ENCODE measurements around the gene CTDSPL.

Gene CTDSPL

GRCh38 chr3:37824090-37824953, 37.4 kb upstream of the CTDSPL start:
- Histone ChIP-seq H3K9ac (ENCODE audit: insufficient read length) (no peak overlapping the region), H3K4me3 (no peak overlapping the region), H3K36me3 (ENCODE audit: insufficient read depth, low read length) (no peaks in the 10 kb centered on the region), H3K9me3 (ENCODE audit: low read depth, low read length) (no peaks in the 10 kb centered on the region), H3K27ac (no peak overlapping the region)
- DNase-seq (ENCODE audit: low read depth, low spot score) = no peak
- no peak for TF ChIP-seq POLR2AphosphoS5 (IDR thresholded peaks at IDR 0.05; ENCODE audit: borderline replicate concordance, low read depth, low read length)
- no peak for TF ChIP-seq FOXP2 (optimal IDR thresholded peaks at IDR 0.05; ENCODE audit: control extremely low read depth, extremely low read length, insufficient read depth)
- TF ChIP-seq EZH2 (IDR thresholded peaks at IDR 0.05) = no peak

- Histone ChIP-seq H3K4me3 (no peak overlapping the region), H3K27ac (no peak overlapping the region), H3K36me3 (ENCODE audit: insufficient read depth, low read length) (no peaks in the 10 kb centered on the region), H3K9me3 (ENCODE audit: low read depth, low read length) (no peaks in the 10 kb centered on the region), H3K9ac (ENCODE audit: insufficient read length) (no peak overlapping the region)
- no peak for DNase-seq (ENCODE audit: low read depth, low spot score)
- TF ChIP-seq POLR2AphosphoS5 (IDR thresholded peaks at IDR 0.05; ENCODE audit: borderline replicate concordance, low read depth, low read length) (no peak), FOXP2 (optimal IDR thresholded peaks at IDR 0.05; ENCODE audit: control extremely low read depth, extremely low read length, insufficient read depth) (no peak), EZH2 (IDR thresholded peaks at IDR 0.05) (no peak)
Observed at GRCh38 chr3:37824954-37825328, 36.7 kb upstream of the CTDSPL start.

- no peak for TF ChIP-seq FOXP2 (optimal IDR thresholded peaks at IDR 0.05; ENCODE audit: control extremely low read depth, extremely low read length, insufficient read depth)
- no peak for TF ChIP-seq EZH2 (IDR thresholded peaks at IDR 0.05)
- TF ChIP-seq POLR2AphosphoS5 (IDR thresholded peaks at IDR 0.05; ENCODE audit: borderline replicate concordance, low read depth, low read length) = no peak
- DNase-seq (ENCODE audit: low read depth, low spot score) = no peak
- H3K27ac ChIP-seq = no peak overlapping the region
- no peaks in the 10 kb centered on the region for H3K36me3 ChIP-seq (ENCODE audit: insufficient read depth, low read length)
- no peak overlapping the region for H3K4me3 ChIP-seq
- H3K9ac ChIP-seq (ENCODE audit: insufficient read length) = no peak overlapping the region
- H3K9me3 ChIP-seq (ENCODE audit: low read depth, low read length) = no peaks in the 10 kb centered on the region
Observed at GRCh38 chr3:37825744-37826400, 35.8 kb upstream of the CTDSPL start.

GRCh38 chr3:37826502-37826901, 35.2 kb upstream of the CTDSPL start:
- no peak overlapping the region for H3K9ac ChIP-seq (ENCODE audit: insufficient read length)
- H3K4me3 ChIP-seq = no peak overlapping the region
- H3K27ac ChIP-seq = no peak overlapping the region
- H3K36me3 ChIP-seq (ENCODE audit: insufficient read depth, low read length) = no peaks in the 10 kb centered on the region
- no peak for DNase-seq (ENCODE audit: low read depth, low spot score)
- H3K9me3 ChIP-seq (ENCODE audit: low read depth, low read length) = no peaks in the 10 kb centered on the region
- TF ChIP-seq FOXP2 (optimal IDR thresholded peaks at IDR 0.05; ENCODE audit: control extremely low read depth, extremely low read length, insufficient read depth) = no peak
- TF ChIP-seq POLR2AphosphoS5 (IDR thresholded peaks at IDR 0.05; ENCODE audit: borderline replicate concordance, low read depth, low read length) = no peak
- TF ChIP-seq EZH2 (IDR thresholded peaks at IDR 0.05) = no peak

GRCh38 chr3:37826933-37827332, 34.7 kb upstream of the CTDSPL start:
- Histone ChIP-seq H3K9me3 (ENCODE audit: low read depth, low read length) (no peaks in the 10 kb centered on the region), H3K9ac (ENCODE audit: insufficient read length) (no peak overlapping the region), H3K36me3 (ENCODE audit: insufficient read depth, low read length) (no peaks in the 10 kb centered on the region), H3K27ac (no peak overlapping the region), H3K4me3 (no peak overlapping the region)
- no peak for TF ChIP-seq FOXP2 (optimal IDR thresholded peaks at IDR 0.05; ENCODE audit: control extremely low read depth, extremely low read length, insufficient read depth)
- TF ChIP-seq POLR2AphosphoS5 (IDR thresholded peaks at IDR 0.05; ENCODE audit: borderline replicate concordance, low read depth, low read length) = no peak
- TF ChIP-seq EZH2 (IDR thresholded peaks at IDR 0.05) = no peak
- DNase-seq (ENCODE audit: low read depth, low spot score) = no peak

GRCh38 chr3:37832480-37832879, 29.2 kb upstream of the CTDSPL start:
- Histone ChIP-seq H3K27ac (no peak overlapping the region), H3K9ac (ENCODE audit: insufficient read length) (no peak overlapping the region), H3K4me3 (no peak overlapping the region), H3K9me3 (ENCODE audit: low read depth, low read length) (no peaks in the 10 kb centered on the region), H3K36me3 (ENCODE audit: insufficient read depth, low read length) (no peaks in the 10 kb centered on the region)
- no peak for TF ChIP-seq EZH2 (IDR thresholded peaks at IDR 0.05)
- no peak for TF ChIP-seq FOXP2 (optimal IDR thresholded peaks at IDR 0.05; ENCODE audit: control extremely low read depth, extremely low read length, insufficient read depth)
- TF ChIP-seq POLR2AphosphoS5 (IDR thresholded peaks at IDR 0.05; ENCODE audit: borderline replicate concordance, low read depth, low read length) = no peak
- no peak for DNase-seq (ENCODE audit: low read depth, low spot score)

GRCh38 chr3:37833302-37834186, 28.1 kb upstream of the CTDSPL start:
- TF ChIP-seq FOXP2 (optimal IDR thresholded peaks at IDR 0.05; ENCODE audit: control extremely low read depth, extremely low read length, insufficient read depth) = no peak
- no peak for TF ChIP-seq POLR2AphosphoS5 (IDR thresholded peaks at IDR 0.05; ENCODE audit: borderline replicate concordance, low read depth, low read length)
- TF ChIP-seq EZH2 (IDR thresholded peaks at IDR 0.05) = no peak
- H3K36me3 ChIP-seq (ENCODE audit: insufficient read depth, low read length) = no peaks in the 10 kb centered on the region
- no peaks in the 10 kb centered on the region for H3K9me3 ChIP-seq (ENCODE audit: low read depth, low read length)
- H3K27ac ChIP-seq = no peak overlapping the region
- DNase-seq (ENCODE audit: low read depth, low spot score) = no peak
- H3K9ac ChIP-seq (ENCODE audit: insufficient read length) = no peak overlapping the region
- H3K4me3 ChIP-seq = no peak overlapping the region

GRCh38 chr3:37836589-37836988, 25.1 kb upstream of the CTDSPL start:
- Histone ChIP-seq H3K4me3 (no peak overlapping the region), H3K36me3 (ENCODE audit: insufficient read depth, low read length) (no peaks in the 10 kb centered on the region)
- TF ChIP-seq EZH2 (IDR thresholded peaks at IDR 0.05) (no peak), FOXP2 (optimal IDR thresholded peaks at IDR 0.05; ENCODE audit: control extremely low read depth, extremely low read length, insufficient read depth) (no peak), POLR2AphosphoS5 (IDR thresholded peaks at IDR 0.05; ENCODE audit: borderline replicate concordance, low read depth, low read length) (no peak)

More at GRCh38 chr3:37836589-37836988, 25.1 kb upstream of the CTDSPL start:
- Histone ChIP-seq H3K27ac (no peak overlapping the region), H3K9me3 (ENCODE audit: low read depth, low read length) (no peaks in the 10 kb centered on the region), H3K9ac (ENCODE audit: insufficient read length) (no peak overlapping the region)
- DNase-seq (ENCODE audit: low read depth, low spot score) = no peak
